Fibroblast of pulmonary artery (primary cell): Measurements from ENCODE around the gene TWF2.

ENCODE experiments used
- DNase-seq: peaks from one replicate; pipeline ENCODE4 v3.0.0-alpha.2; 2010; ENCODE audit warnings: low read depth
- H3K4me3 ChIP-seq: replicated peaks from 2 replicates; pipeline ENCODE4 v1.5.1; 2011; ENCODE audit warnings: low read depth, mild to moderate bottlenecking, control low read depth, low read length, moderate library complexity
- TF ChIP-seq, protein P1 (sequence below): IDR thresholded peaks from 2 replicates; pipeline ENCODE4 v1.5.1; 2011; ENCODE audit warnings: mild to moderate bottlenecking, control low read depth, low read length, inconsistent platforms; ENCODE audit errors: missing control alignments

Gene TWF2

DNA sequence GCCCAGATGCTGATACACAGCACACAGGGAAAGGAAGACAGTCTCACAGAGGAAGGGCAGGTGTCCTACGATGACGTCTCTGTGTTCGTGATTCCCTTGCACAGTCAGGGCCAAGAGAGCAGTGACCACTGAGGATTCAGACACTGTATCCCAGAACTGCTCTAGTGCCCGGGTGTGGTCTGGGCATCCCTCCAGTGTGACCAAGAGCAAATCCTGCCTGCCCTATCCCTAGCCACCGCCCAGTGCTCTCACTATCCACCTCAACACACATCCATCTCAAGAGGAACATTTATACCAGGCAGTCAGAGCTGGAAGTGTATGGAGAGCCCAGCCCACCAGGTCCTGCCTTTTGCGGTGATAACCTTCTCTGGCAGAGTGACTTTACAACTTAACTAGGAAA is 10.7 kb upstream of the TWF2 start:
- H3K4me3 ChIP-seq: no peak overlapping the region
- no peak for DNase-seq
- TF ChIP-seq, protein P1, sequence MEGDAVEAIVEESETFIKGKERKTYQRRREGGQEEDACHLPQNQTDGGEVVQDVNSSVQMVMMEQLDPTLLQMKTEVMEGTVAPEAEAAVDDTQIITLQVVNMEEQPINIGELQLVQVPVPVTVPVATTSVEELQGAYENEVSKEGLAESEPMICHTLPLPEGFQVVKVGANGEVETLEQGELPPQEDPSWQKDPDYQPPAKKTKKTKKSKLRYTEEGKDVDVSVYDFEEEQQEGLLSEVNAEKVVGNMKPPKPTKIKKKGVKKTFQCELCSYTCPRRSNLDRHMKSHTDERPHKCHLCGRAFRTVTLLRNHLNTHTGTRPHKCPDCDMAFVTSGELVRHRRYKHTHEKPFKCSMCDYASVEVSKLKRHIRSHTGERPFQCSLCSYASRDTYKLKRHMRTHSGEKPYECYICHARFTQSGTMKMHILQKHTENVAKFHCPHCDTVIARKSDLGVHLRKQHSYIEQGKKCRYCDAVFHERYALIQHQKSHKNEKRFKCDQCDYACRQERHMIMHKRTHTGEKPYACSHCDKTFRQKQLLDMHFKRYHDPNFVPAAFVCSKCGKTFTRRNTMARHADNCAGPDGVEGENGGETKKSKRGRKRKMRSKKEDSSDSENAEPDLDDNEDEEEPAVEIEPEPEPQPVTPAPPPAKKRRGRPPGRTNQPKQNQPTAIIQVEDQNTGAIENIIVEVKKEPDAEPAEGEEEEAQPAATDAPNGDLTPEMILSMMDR: no peak

GRCh38 chr3:52248816-52249547 is 10.0 kb upstream of the TWF2 start:
- no peak overlapping the region for H3K4me3 ChIP-seq
- TF ChIP-seq, protein P1: no peak
- peak; percentile 39 for DNase-seq

GRCh38 chr3:52248165-52248541 is 9.2 kb upstream of the TWF2 start:
- no peak for DNase-seq
- H3K4me3 ChIP-seq: no peak overlapping the region
- TF ChIP-seq, protein P1: no peak

DNA sequence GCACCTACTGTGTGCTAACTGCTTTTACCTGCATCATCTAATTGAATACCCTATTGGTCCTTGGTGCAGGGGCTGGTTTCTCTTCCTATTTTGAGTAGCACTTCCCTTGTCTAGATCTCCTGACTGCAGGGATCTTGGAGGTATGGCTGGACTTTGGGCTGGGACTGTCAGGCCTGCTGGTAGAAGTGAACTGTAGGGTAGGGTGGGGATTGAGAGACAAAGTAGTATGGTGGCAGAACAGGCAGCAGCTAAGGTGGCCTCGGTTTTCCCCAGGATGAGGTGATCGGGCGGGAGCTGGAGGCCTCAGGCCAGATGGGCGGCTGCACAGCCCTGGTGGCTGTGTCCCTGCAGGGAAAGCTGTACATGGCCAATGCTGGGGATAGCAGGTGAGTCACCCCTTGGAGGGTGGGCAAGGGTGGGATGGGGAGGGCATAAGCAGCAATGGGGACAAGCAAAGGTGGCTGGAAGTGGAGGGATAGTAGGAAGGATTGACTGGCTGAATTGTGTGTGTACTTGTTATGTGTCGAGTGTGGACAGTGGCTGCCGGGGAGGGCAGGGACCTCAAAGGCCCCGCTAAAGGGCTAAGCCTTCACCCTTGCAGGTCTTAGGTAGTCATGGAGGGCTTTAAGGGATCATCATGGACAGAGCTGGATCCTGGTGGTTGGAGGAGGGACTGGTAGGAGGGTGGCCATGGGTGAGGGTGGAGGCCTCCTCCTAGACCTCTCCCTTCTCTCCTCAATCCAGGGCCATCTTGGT is 8.6 kb upstream of the TWF2 start:
- DNase-seq: no peak
- no peak overlapping the region for H3K4me3 ChIP-seq
- TF ChIP-seq, protein P1: no peak

DNA sequence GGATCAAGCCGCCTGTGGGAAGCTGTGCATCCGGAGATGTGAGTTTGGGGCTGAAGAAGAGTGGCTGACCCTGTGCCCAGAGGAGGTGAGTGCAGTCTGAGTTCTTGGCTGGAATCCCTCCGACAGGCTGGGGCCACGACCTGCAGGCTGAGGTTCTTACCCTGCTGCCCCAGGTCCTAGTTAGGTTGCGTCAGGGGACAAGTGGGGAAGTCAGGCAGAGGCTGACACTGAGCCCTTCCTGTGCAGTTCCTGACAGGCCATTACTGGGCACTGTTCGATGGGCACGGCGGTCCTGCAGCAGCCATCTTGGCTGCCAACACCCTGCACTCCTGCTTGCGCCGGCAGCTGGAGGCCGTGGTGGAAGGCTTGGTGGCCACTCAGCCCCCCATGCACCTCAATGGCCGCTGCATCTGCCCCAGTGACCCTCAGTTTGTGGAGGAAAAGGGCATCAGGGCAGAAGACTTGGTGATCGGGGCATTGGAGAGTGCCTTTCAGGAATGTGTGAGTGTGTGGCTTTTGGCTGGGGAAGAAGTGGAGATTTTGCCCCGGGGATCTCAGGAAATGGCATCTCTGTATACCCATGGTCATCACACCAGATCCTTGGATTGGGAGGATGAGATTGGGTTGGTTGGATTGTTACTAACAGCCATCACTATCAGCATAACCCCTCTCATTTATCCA is 7.9 kb upstream of the TWF2 start:
- H3K4me3 ChIP-seq: no peak overlapping the region
- no peak for DNase-seq

DNA sequence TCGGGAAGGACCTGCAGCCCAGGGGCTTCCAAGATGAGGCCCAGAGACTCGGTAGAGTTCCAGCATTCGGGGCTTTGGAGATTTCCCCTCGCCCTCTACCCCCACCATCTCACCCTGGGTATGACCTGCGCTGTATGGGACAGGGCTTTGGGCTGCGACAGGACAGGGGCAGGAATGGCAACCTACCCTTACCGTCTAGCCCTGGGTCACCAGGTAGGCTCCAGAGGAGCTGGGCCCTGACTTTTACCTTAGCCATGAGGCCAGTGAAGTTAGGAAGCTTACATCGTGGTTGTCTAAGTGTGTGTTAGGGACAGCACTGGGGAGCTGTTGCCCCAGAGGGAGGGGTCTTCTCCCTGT is 7.3 kb upstream of the TWF2 start:
- TF ChIP-seq, protein P1: no peak
- no peak for DNase-seq
- H3K4me3 ChIP-seq: peak overlapping the region; percentile 56

More for the DNA sequence above, 7.9 kb upstream of the TWF2 start:
- TF ChIP-seq, protein P1: no peak
